Adrenal gland (tissue), 5 donors: ENCODE data around the gene CELF6.

Experiments used
- POLR2A ChIP-seq, 2 donors: fragments of 450-650 bp; IDR thresholded peaks; one replicate each; pipeline ENCODE4 v1.6.1; 2017; ENCODE audit warnings: antibody characterized with exemption in 2 of 2, mild to moderate bottlenecking in 2 of 2, moderate library complexity in 1 of 2
- TF ChIP-seq, protein P1 (sequence below), 6 experiments: fragments of 450-650 bp in 4 of 6; fragments of 200-600 bp in 2 of 6; sonication (generic) in 1 of 6; IDR thresholded peaks; 1 replicate in 5 of 6; 2 replicates in 1 of 6; pipeline versions ENCODE4 v1.5.1 to v1.8.0; 2016 to 2021; ENCODE audit warnings: antibody characterized with exemption in 6 of 6, mild to moderate bottlenecking in 2 of 6, moderate library complexity in 1 of 6
- donor health status: DM: no; HTN: no; CAD: no.

- TF ChIP-seq POLR2A (IDR thresholded peaks at IDR 0.05): no peak
- TF ChIP-seq, protein P1, sequence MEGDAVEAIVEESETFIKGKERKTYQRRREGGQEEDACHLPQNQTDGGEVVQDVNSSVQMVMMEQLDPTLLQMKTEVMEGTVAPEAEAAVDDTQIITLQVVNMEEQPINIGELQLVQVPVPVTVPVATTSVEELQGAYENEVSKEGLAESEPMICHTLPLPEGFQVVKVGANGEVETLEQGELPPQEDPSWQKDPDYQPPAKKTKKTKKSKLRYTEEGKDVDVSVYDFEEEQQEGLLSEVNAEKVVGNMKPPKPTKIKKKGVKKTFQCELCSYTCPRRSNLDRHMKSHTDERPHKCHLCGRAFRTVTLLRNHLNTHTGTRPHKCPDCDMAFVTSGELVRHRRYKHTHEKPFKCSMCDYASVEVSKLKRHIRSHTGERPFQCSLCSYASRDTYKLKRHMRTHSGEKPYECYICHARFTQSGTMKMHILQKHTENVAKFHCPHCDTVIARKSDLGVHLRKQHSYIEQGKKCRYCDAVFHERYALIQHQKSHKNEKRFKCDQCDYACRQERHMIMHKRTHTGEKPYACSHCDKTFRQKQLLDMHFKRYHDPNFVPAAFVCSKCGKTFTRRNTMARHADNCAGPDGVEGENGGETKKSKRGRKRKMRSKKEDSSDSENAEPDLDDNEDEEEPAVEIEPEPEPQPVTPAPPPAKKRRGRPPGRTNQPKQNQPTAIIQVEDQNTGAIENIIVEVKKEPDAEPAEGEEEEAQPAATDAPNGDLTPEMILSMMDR (IDR thresholded peaks at IDR 0.05): no peak
Measured at GRCh38 chr15:72272997-72273352, 47.0 kb downstream of the CELF6 start.
